ENCODE measurements around the gene KRTAP12-3. TPM values are rescaled to one million over a fixed set of nuclear protein-coding genes. Genes with fewer than 3 reads are reported as not detected.

The KRTAP12-3 gene
- polyA plus RNA-seq, 1 donor from 2014 or later = not detected

DNA sequence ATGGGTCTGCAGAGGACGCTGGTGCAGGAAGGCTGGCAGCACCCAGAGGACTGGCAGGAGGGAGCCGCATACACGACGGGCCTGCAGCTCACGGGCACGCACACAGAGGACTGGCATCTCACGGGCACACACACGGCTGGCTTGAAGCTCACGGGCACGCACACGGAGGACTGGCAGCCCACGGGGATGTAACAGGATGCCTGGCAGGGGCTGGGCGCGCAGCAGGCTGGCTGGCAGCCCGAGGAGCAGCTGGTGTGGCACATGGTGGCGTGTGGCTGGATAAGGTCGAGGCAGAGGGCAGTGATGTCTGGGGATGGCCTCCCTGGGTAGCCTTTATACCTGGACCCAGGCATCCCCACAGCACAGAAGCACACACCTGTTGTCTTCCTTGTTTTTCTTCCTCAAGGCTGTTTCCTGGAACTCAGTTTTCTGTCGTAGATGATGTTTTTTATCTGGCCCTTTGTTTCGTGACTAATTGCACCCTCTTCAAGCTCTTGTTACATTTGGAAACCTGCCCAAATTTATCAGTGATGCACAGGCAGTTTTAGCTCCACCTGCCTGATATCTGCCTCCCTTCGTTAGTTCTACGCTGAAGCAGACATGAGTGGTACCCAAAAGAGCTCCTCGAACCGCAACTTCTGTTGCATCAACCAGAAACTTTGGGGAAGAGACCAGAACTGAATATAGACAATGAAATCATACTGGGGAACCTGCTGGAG lies 24.3 kb downstream of the KRTAP12-3 start, which contains the start of gene KRTAP12-1:
KRTAP12-1 (minus strand) TSS at position 303 of the 719 bp plus-strand sequence; CDS start at position 263, 40 bp downstream.
- H3K4me2 ChIP-seq (ENCODE audit: low read length) = no peak within 1 kb of the TSS
- no peaks in the 10 kb centered on the region for H3K9me2 ChIP-seq (ENCODE audit: insufficient read depth, low read length)
- H3K36me3 ChIP-seq (ENCODE audit: insufficient read depth, low read length) = no peaks in the 10 kb centered on the region
- no peak within 1 kb of the TSS for H3K9ac ChIP-seq (ENCODE audit: low read length)
- no peaks in the 10 kb centered on the region for H3K79me2 ChIP-seq (replicated peaks; ENCODE audit: insufficient read depth, low read length)
- no peaks in the 10 kb centered on the region for H3K9me3 ChIP-seq (ENCODE audit: low read length)
- H3K4me3 ChIP-seq (ENCODE audit: low read length) = no peak within 1 kb of the TSS
- no peaks in the 10 kb centered on the region for H3F3A ChIP-seq (ENCODE audit: insufficient read depth, low read length, poor library complexity, severe bottlenecking)
- H4K20me1 ChIP-seq (ENCODE audit: insufficient read depth) = no peaks in the 10 kb centered on the region
- no peak within 1 kb of the TSS for H2AFZ ChIP-seq (ENCODE audit: low read depth, low read length)
- no peaks in the 10 kb centered on the region for H3K27me3 ChIP-seq (ENCODE audit: insufficient read depth, low read depth, low read length)
- H3K27ac ChIP-seq (ENCODE audit: low read length) = no peak within 1 kb of the TSS
- TF ChIP-seq, protein P1, sequence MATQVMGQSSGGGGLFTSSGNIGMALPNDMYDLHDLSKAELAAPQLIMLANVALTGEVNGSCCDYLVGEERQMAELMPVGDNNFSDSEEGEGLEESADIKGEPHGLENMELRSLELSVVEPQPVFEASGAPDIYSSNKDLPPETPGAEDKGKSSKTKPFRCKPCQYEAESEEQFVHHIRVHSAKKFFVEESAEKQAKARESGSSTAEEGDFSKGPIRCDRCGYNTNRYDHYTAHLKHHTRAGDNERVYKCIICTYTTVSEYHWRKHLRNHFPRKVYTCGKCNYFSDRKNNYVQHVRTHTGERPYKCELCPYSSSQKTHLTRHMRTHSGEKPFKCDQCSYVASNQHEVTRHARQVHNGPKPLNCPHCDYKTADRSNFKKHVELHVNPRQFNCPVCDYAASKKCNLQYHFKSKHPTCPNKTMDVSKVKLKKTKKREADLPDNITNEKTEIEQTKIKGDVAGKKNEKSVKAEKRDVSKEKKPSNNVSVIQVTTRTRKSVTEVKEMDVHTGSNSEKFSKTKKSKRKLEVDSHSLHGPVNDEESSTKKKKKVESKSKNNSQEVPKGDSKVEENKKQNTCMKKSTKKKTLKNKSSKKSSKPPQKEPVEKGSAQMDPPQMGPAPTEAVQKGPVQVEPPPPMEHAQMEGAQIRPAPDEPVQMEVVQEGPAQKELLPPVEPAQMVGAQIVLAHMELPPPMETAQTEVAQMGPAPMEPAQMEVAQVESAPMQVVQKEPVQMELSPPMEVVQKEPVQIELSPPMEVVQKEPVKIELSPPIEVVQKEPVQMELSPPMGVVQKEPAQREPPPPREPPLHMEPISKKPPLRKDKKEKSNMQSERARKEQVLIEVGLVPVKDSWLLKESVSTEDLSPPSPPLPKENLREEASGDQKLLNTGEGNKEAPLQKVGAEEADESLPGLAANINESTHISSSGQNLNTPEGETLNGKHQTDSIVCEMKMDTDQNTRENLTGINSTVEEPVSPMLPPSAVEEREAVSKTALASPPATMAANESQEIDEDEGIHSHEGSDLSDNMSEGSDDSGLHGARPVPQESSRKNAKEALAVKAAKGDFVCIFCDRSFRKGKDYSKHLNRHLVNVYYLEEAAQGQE (IDR thresholded peaks at IDR 0.05; ENCODE audit: borderline replicate concordance) = no peak
- TF ChIP-seq SMC3 (conservative IDR thresholded peaks at IDR 0.05; ENCODE audit: poor library complexity) = no peak
- TF ChIP-seq, protein P2, sequence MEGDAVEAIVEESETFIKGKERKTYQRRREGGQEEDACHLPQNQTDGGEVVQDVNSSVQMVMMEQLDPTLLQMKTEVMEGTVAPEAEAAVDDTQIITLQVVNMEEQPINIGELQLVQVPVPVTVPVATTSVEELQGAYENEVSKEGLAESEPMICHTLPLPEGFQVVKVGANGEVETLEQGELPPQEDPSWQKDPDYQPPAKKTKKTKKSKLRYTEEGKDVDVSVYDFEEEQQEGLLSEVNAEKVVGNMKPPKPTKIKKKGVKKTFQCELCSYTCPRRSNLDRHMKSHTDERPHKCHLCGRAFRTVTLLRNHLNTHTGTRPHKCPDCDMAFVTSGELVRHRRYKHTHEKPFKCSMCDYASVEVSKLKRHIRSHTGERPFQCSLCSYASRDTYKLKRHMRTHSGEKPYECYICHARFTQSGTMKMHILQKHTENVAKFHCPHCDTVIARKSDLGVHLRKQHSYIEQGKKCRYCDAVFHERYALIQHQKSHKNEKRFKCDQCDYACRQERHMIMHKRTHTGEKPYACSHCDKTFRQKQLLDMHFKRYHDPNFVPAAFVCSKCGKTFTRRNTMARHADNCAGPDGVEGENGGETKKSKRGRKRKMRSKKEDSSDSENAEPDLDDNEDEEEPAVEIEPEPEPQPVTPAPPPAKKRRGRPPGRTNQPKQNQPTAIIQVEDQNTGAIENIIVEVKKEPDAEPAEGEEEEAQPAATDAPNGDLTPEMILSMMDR (IDR thresholded peaks at IDR 0.05; ENCODE audit: poor library complexity, severe bottlenecking) = no peak
- TF ChIP-seq TAF1 (IDR thresholded peaks at IDR 0.05; ENCODE audit: low read depth) = no peak
- no peak for TF ChIP-seq RAD21 (conservative IDR thresholded peaks at IDR 0.05)
- TF ChIP-seq EP300 (conservative IDR thresholded peaks at IDR 0.05; ENCODE audit: poor library complexity, severe bottlenecking) = no peak
- no peak for TF ChIP-seq POLR2AphosphoS5 (IDR thresholded peaks at IDR 0.05)
- TF ChIP-seq MXI1 (conservative IDR thresholded peaks at IDR 0.05; ENCODE audit: poor library complexity, severe bottlenecking) = no peak
- TF ChIP-seq EZH2 (IDR thresholded peaks at IDR 0.05; ENCODE audit: borderline replicate concordance, insufficient read depth, low read length, poor library complexity, severe bottlenecking) = no peak

DNA sequence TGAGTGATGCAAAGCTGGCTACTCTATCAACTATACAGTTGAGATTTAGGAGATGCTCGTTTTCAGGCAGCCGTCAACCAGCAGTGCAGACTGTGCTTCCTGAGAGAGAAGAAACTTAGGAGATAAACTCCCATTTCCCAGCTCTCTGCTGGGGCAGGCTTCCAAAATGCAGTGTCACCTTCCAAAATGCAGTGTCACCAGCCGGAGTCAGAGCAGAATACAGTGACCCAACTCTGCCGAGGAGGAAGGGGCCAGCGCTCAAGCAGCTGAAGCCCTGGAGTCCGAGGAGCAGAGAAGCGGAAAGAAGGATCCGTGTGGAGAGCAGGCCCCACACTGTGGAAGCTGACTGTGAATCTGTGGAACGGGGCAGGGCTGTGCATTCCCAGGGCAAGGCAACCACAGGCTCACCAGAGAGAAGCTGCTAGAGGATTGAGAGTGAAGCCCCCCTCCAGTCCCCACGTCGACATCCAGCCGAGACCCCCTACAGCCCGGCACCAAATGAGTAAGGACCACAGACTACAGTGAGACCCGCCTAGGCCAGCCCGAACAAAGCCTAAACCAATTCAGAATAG lies 24.9 kb downstream of the KRTAP12-3 start:
- Histone ChIP-seq H3K79me2 (replicated peaks; ENCODE audit: insufficient read depth, low read length) (no peaks in the 10 kb centered on the region), H3K4me3 (ENCODE audit: low read length) (no peak overlapping the region), H3F3A (ENCODE audit: insufficient read depth, low read length, poor library complexity, severe bottlenecking) (no peaks in the 10 kb centered on the region), H3K4me2 (ENCODE audit: low read length) (no peak overlapping the region), H3K27me3 (ENCODE audit: insufficient read depth, low read depth, low read length) (no peaks in the 10 kb centered on the region), H3K9me3 (ENCODE audit: low read length) (no peaks in the 10 kb centered on the region), H4K20me1 (ENCODE audit: insufficient read depth) (no peaks in the 10 kb centered on the region), H3K9me2 (ENCODE audit: insufficient read depth, low read length) (no peaks in the 10 kb centered on the region), H3K36me3 (ENCODE audit: insufficient read depth, low read length) (no peaks in the 10 kb centered on the region), H3K9ac (ENCODE audit: low read length) (no peak overlapping the region), H2AFZ (ENCODE audit: low read depth, low read length) (no peak overlapping the region), H3K27ac (ENCODE audit: low read length) (no peak overlapping the region)
- TF ChIP-seq MXI1 (conservative IDR thresholded peaks at IDR 0.05; ENCODE audit: poor library complexity, severe bottlenecking) (no peak), SMC3 (conservative IDR thresholded peaks at IDR 0.05; ENCODE audit: poor library complexity) (no peak), TAF1 (IDR thresholded peaks at IDR 0.05; ENCODE audit: low read depth) (no peak), RAD21 (conservative IDR thresholded peaks at IDR 0.05) (no peak), POLR2AphosphoS5 (IDR thresholded peaks at IDR 0.05) (no peak)
- TF ChIP-seq, protein P1 (IDR thresholded peaks at IDR 0.05; ENCODE audit: borderline replicate concordance) = no peak

Measured in neural cell (in vitro differentiated cells).